IMR-90 (cell line): ENCODE results near the gene TMEM247. TPM values are rescaled to one million over a fixed set of nuclear protein-coding genes. Genes with fewer than 3 reads are reported as not detected.

Source experiments
- ATAC-seq: fragments of 200-7000 bp; cut with Tn5 transposase; 2 replicates; pipeline ENCODE4 v1.9.1; 2020; ENCODE audit warnings: low read depth, mild to moderate bottlenecking, moderate library complexity
- BruUV-seq: library from RNA; stranded (reverse); fragments of 400-500 nt; replicated peaks from 2 replicates; lab custom pipeline; 2021; lab: Mats Ljungman, UMichigan
- CTCF ChIA-PET: fragments of 300-600 bp; formaldehyde crosslinking; extraction: SDS; loops from one replicate; lab custom pipeline; 2021; ENCODE audit warnings: antibody characterized with exemption; lab: Yijun Ruan, JAX
- POLR2A ChIA-PET: fragments of 300-600 bp; sonication (Branson Sonifier 250); formaldehyde crosslinking; loops from one replicate; lab custom pipeline; 2022; ENCODE audit warnings: antibody characterized with exemption; ENCODE audit not compliant: unreplicated experiment; lab: Charles Lee
- DNase-seq: peaks from one replicate; pipeline ENCODE4 v3.0.0; 2013
- H2AFZ ChIP-seq: replicated peaks from 2 replicates; pipeline ENCODE3; 2013; ENCODE audit warnings: low read length, mild to moderate bottlenecking; ENCODE audit not compliant: poor library complexity
- H2AK5ac ChIP-seq: 2 replicates; pipeline ENCODE4 v1.6.1; 2013; ENCODE audit warnings: low read depth, low read length, inconsistent platforms
- H2AK9ac ChIP-seq: replicated peaks from 2 replicates; pipeline ENCODE3; 2013; ENCODE audit warnings: mild to moderate bottlenecking, low read depth, low read length, moderate library complexity; ENCODE audit not compliant: poor library complexity
- H2BK120ac ChIP-seq: 2 replicates; pipeline ENCODE4 v1.6.1; 2013; ENCODE audit warnings: low read depth, low read length, inconsistent platforms
- H2BK15ac ChIP-seq: 3 replicates; pipeline ENCODE4 v1.6.1; 2013; ENCODE audit warnings: low read depth, low read length, inconsistent platforms
- H2BK20ac ChIP-seq: 2 replicates; pipeline ENCODE4 v1.6.1; 2013; ENCODE audit warnings: low read depth, mild to moderate bottlenecking, inconsistent platforms, low read length, moderate library complexity
- H2BK5ac ChIP-seq: 2 replicates; pipeline ENCODE4 v1.6.1; 2013; ENCODE audit warnings: mild to moderate bottlenecking, low read depth, low read length, inconsistent platforms; ENCODE audit not compliant: poor library complexity, severe bottlenecking
- H3K14ac ChIP-seq: replicated peaks from 2 replicates; pipeline ENCODE4 v1.6.1; 2013; ENCODE audit warnings: low read depth, low read length, inconsistent platforms
- H3K18ac ChIP-seq: 2 replicates; pipeline ENCODE4 v1.6.1; 2013; ENCODE audit warnings: low read depth, low read length, control low read depth
- H3K23ac ChIP-seq: 2 replicates; pipeline ENCODE4 v1.6.1; 2013; ENCODE audit warnings: low read depth, low read length, inconsistent platforms
- H3K27ac ChIP-seq: 2 replicates; pipeline ENCODE4 v1.5.1; 2013; ENCODE audit warnings: mild to moderate bottlenecking, control low read depth, low read length; ENCODE audit not compliant: insufficient read depth
- H3K27me3 ChIP-seq: 2 replicates; pipeline ENCODE4 v1.6.1; 2013; ENCODE audit warnings: low read length; ENCODE audit not compliant: control insufficient read depth, insufficient read depth
- H3K36me3 ChIP-seq: 2 replicates; pipeline ENCODE4 v1.6.1; 2013; ENCODE audit warnings: low read length, mixed read lengths; ENCODE audit not compliant: control insufficient read depth, insufficient read depth
- H3K4ac ChIP-seq: 2 replicates; pipeline ENCODE4 v1.6.1; 2013; ENCODE audit warnings: low read depth, low read length, inconsistent platforms
- H3K4me1 ChIP-seq: 2 replicates; pipeline ENCODE4 v1.6.1; 2013; ENCODE audit warnings: low read length, mixed read lengths; ENCODE audit not compliant: control insufficient read depth, insufficient read depth
- H3K4me2 ChIP-seq: 2 replicates; pipeline ENCODE4 v1.6.1; 2013; ENCODE audit warnings: low read depth, mild to moderate bottlenecking, control low read depth, low read length, moderate library complexity
- H3K4me3 ChIP-seq: 2 replicates; pipeline ENCODE4 v1.5.1; 2013; ENCODE audit warnings: low read depth, mild to moderate bottlenecking, control low read depth, low read length, moderate library complexity; ENCODE audit not compliant: insufficient read depth
- H3K56ac ChIP-seq: 2 replicates; pipeline ENCODE4 v1.6.1; 2013; ENCODE audit warnings: low read length, inconsistent platforms; ENCODE audit not compliant: insufficient read depth; ENCODE audit errors: extremely low read depth
- H3K79me1 ChIP-seq, 2 experiments: 2 replicates each; pipeline ENCODE4 v1.6.1; 2013; ENCODE audit warnings: low read length in 2 of 2, inconsistent platforms in 1 of 2, low read depth in 1 of 2
- H3K9ac ChIP-seq: 2 replicates; pipeline ENCODE4 v1.6.1; 2013; ENCODE audit warnings: low read depth, low read length, control low read depth
- H3K9me1 ChIP-seq: 2 replicates; pipeline ENCODE4 v1.6.1; 2013; ENCODE audit warnings: low read length, inconsistent platforms; ENCODE audit not compliant: insufficient read depth
- H3K9me3 ChIP-seq: 2 replicates; pipeline ENCODE4 v1.6.1; 2013; ENCODE audit warnings: low read length; ENCODE audit not compliant: control insufficient read depth, insufficient read depth
- H4K20me1 ChIP-seq: 2 replicates; pipeline ENCODE4 v1.6.1; 2013; ENCODE audit warnings: low read length, inconsistent platforms; ENCODE audit not compliant: insufficient read depth
- H4K5ac ChIP-seq: 2 replicates; pipeline ENCODE4 v1.6.1; 2013; ENCODE audit warnings: mild to moderate bottlenecking, low read depth, low read length, control low read depth
- H4K8ac ChIP-seq, 2 experiments: 2 replicates each; pipeline ENCODE4 v1.6.1; 2013; ENCODE audit warnings: low read depth in 2 of 2, low read length in 2 of 2, control low read depth in 1 of 2, inconsistent platforms in 1 of 2
- H4K91ac ChIP-seq: 2 replicates; pipeline ENCODE4 v1.6.1; 2013; ENCODE audit warnings: low read depth, low read length, inconsistent platforms; ENCODE audit not compliant: insufficient read depth
- BHLHE40 ChIP-seq: fragments of 150-350 bp; IDR thresholded peaks from 2 replicates; pipeline ENCODE4 v1.6.1; 2016; ENCODE audit warnings: mild to moderate bottlenecking, low read depth, low read length
- CHD1 ChIP-seq: IDR thresholded peaks from 2 replicates; pipeline ENCODE4 v1.6.1; 2012; ENCODE audit warnings: low read depth, low read length, improper control_type of control experiment
- CTCF ChIP-seq: conservative IDR thresholded peaks from 2 replicates; pipeline ENCODE4 v1.5.1; 2012; ENCODE audit warnings: mild to moderate bottlenecking, low read depth, low read length, improper control_type of control experiment
- FOS ChIP-seq: fragments of 150-350 bp; IDR thresholded peaks from 2 replicates; pipeline ENCODE4 v1.6.1; 2016; ENCODE audit warnings: low read depth, low read length
- MXI1 ChIP-seq: IDR thresholded peaks from 2 replicates; pipeline ENCODE4 v1.6.1; 2012; ENCODE audit warnings: low read depth, mild to moderate bottlenecking, low read length, moderate library complexity, borderline replicate concordance
- NFE2L2 ChIP-seq: fragments of 150-350 bp; IDR thresholded peaks from 2 replicates; pipeline ENCODE4 v1.6.1; 2016; ENCODE audit warnings: low read depth, mild to moderate bottlenecking, low read length
- RFX5 ChIP-seq: IDR thresholded peaks from 2 replicates; pipeline ENCODE4 v1.8.0; 2012; ENCODE audit warnings: low read depth, mild to moderate bottlenecking, low read length, moderate library complexity
- USF2 ChIP-seq: fragments of 150-350 bp; IDR thresholded peaks from 2 replicates; pipeline ENCODE4 v1.6.1; 2017; ENCODE audit warnings: mild to moderate bottlenecking, antibody characterized with exemption, low read length, low read depth
- WGBS, 2 experiments: methylation state at CpG; one replicate each; pipeline versions ENCODE4 v1.1.5 to v1.1.7; 2013; ENCODE audit warnings: missing lambda C conversion rate in 2 of 2; ENCODE audit not compliant: insufficient read length in 1 of 2; ENCODE audit errors: extremely low coverage in 2 of 2; 5-methylcytosine and 5-hydroxymethylcytosine counted together
- dilution Hi-C: fragments of 300-500 bp; cut with HindIII; formaldehyde crosslinking; loops from one replicate; pipeline ENCODE4 v1.14.3; 2018; ENCODE audit warnings: low sequenced_read_pairs; ENCODE audit not compliant: unreplicated experiment
- in situ Hi-C: fragments of 300-500 bp; cut with MboI; formaldehyde crosslinking; loops from 3 replicates; pipeline ENCODE4 v1.14.3; 2019; ENCODE audit warnings: low sequenced_read_pairs, inconsistent platforms, mixed read lengths
- intact Hi-C: fragments of 100-400 bp; cut with micrococcal nuclease; formaldehyde crosslinking; loops from 2 replicates; pipeline ENCODE4 v1.10.0; 2022
- polyA plus RNA-seq, 3 experiments: library from polyadenylated mRNA; depleted of rRNA; stranded (reverse); fragments of >200 nt; gene quantifications; 2 replicates each; pipeline ENCODE4 v1.2.3, GENCODE V29; 2012; ENCODE audit warnings: low replicate concordance in 1 of 3
- total RNA-seq: library from RNA; depleted of rRNA; stranded (reverse); fragments of >200 nt; gene quantifications from 2 replicates; pipeline ENCODE4 v1.2.3, GENCODE V29; 2012
- TF ChIP-seq, protein P1 (sequence below): fragments of 150-350 bp; IDR thresholded peaks from 2 replicates; pipeline ENCODE4 v1.6.1; 2016; ENCODE audit warnings: low read depth, mild to moderate bottlenecking, low read length, moderate library complexity, borderline replicate concordance

TMEM247 gene
- total and polyA plus RNA-seq, 2 of the 4 experiments (the other 2 are of a cell fraction), result not detected

DNA sequence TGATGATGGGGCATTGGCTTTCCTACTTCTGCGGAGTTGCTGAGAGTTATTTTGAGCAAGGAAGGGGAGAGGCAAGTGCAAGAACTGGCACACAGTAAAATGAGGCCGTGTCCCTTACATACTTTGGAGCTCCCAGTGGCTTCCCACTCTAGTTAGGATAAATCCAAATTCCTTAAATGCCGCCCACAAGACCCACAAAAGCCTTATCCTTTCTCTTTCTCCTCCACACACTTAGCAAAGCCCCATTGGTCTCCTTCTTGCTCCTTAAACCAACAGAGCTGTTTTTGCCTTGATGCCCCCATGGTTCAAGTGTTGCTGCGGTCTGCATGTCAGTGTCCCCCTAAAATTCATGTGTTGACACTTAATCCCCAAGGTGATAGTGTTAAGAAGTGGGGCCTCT lies 24.3 kb downstream of the TMEM247 start:
- dilution Hi-C loops (no loop called here), in situ Hi-C loops (no loop called here), intact Hi-C loops (no loop called here)
- Histone ChIP-seq H3K36me3 (no peaks in the 10 kb centered on the region), H2AK5ac (no peak overlapping the region), H3K56ac (no peak overlapping the region), H3K4ac (no peak overlapping the region), H2BK20ac (no peak overlapping the region), H3K27ac (no peak overlapping the region), H3K23ac (no peak overlapping the region), H3K9me3 (no peaks in the 10 kb centered on the region), H2BK15ac (no peak overlapping the region), H3K79me1 (peaks cover 0 to 4% of the 10 kb centered on the region in 2 experiments; a peak in 1 of 4 replicates), H4K91ac (no peak overlapping the region), H2AFZ (no peak overlapping the region), H3K9ac (no peak overlapping the region), H3K4me3 (no peak overlapping the region), H3K4me1 (no peaks in the 10 kb centered on the region), H2BK120ac (no peak overlapping the region), H4K20me1 (no peaks in the 10 kb centered on the region), H3K9me1 (no peaks in the 10 kb centered on the region; the same call in 1 of the 2 replicates), H2BK5ac (no peak overlapping the region), H3K4me2 (no peak overlapping the region), H3K14ac (no peak overlapping the region), H4K8ac (no peak overlapping the region), H4K5ac (no peak overlapping the region), H2AK9ac (no peak overlapping the region), H3K18ac (no peak overlapping the region), H3K27me3 (no peaks in the 10 kb centered on the region; the same call in 1 of the 2 replicates)
- POLR2A ChIA-PET, result no interaction called here
- CTCF ChIA-PET, result interaction anchor here (0.6 kb wide), 1 partner anchor 15 kb away, joined by 5 read pairs; no protein-coding TSS in a partner anchor
- DNase-seq, result no peak
- TF ChIP-seq FOS (no peak), MXI1 (no peak), CHD1 (no peak), NFE2L2 (no peak), CTCF (no peak), USF2 (no peak), RFX5 (no peak), BHLHE40 (no peak)
- TF ChIP-seq, protein P1, sequence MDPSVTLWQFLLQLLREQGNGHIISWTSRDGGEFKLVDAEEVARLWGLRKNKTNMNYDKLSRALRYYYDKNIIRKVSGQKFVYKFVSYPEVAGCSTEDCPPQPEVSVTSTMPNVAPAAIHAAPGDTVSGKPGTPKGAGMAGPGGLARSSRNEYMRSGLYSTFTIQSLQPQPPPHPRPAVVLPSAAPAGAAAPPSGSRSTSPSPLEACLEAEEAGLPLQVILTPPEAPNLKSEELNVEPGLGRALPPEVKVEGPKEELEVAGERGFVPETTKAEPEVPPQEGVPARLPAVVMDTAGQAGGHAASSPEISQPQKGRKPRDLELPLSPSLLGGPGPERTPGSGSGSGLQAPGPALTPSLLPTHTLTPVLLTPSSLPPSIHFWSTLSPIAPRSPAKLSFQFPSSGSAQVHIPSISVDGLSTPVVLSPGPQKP, result no peak
- no TSS peak for BruUV-seq
- ATAC-seq, result no peak
- WGBS, 2 experiments, result 100% methylated on average over 1 of the region's 4 CpGs; no CpG with 5 or more reads in 1 of the 2 experiments
